ENCODE results near the gene CAMKMT. TPM values are rescaled to one million over a fixed set of nuclear protein-coding genes. Genes with fewer than 3 reads are reported as not detected.

Gene CAMKMT
- total RNA-seq, 2 donors from 2014 or later = 13.5 to 26.5 TPM

DNA sequence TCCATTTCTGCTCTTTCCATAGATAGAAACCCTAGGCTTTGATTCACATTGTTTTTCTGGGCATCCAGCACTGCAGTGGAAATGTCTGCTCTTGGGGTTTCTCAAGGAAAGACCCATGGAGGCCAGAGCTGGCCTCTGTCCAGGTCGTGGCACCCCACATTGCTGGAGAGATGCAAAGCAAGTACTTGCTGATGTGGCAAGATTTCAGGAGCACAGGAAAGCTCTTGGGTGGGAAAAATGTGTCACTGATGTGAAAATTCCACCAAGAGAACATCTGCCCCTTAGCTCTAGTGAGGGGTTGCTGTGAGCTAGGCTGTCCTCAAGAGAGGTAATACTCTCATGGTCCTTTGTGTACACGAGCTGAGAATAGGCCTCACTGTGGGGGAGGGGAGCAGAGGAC is 423.7 kb downstream of the CAMKMT start:
- DNase-seq (ENCODE audit: low spot score) (no peak), ATAC-seq (no peak)
- no peak overlapping the region for H3K27ac Mint-ChIP-seq
- H3K27me3 Mint-ChIP-seq = peaks cover 0 to 13% of the 10 kb centered on the region in 2 donors
- no peaks in the 10 kb centered on the region for H3K36me3 Mint-ChIP-seq
- H3K4me1 Mint-ChIP-seq (ENCODE audit: low read depth in 2 of 2) = no peaks in the 10 kb centered on the region
- H3K9me3 Mint-ChIP-seq = no peaks in the 10 kb centered on the region
- H3K4me3 Mint-ChIP-seq = no peak overlapping the region

DNA sequence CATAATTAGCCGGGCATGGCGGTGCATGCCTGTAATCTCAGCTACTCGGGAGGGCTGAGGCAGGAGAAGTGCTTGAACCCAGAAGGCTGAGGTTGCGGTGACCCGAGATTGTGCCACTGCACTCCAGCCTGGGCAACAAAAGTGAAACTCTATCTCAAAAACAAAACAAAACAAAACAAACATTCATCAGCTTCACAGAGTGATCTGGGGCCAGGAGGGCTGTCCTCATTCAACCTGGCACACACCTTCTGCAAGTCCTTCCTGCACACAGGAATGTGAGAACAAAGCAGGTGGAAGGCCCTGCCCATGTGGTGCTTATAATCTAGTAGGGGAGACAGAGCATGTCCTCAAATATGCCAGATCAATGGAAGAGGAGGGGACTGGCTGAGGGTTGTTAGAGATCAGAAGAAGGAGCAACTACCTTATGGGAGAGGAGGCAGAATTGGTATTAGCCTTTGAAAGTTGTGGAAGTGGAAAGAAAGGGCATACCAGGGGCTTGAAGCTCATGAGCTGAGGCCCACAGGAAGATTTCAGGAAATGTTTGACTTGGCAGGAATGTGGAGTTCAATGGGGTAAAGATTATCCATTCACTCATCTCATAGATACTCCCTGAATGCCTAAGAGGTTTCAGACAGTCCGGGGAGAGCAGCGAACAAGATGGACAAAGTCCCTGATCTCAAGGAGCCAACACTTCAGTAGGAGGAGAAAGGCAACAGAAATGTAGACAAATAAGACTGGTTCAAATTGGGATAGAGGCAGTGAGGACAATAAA is 424.5 kb downstream of the CAMKMT start:
- no peak overlapping the region for H3K4me3 Mint-ChIP-seq
- ATAC-seq = no peak
- peaks cover 2 to 13% of the 10 kb centered on the region in 2 donors for H3K27me3 Mint-ChIP-seq
- H3K9me3 Mint-ChIP-seq = no peaks in the 10 kb centered on the region
- DNase-seq (ENCODE audit: low spot score) = no peak
- no peaks in the 10 kb centered on the region for H3K36me3 Mint-ChIP-seq
- H3K27ac Mint-ChIP-seq = no peak overlapping the region
- no peaks in the 10 kb centered on the region for H3K4me1 Mint-ChIP-seq (ENCODE audit: low read depth in 2 of 2)

DNA sequence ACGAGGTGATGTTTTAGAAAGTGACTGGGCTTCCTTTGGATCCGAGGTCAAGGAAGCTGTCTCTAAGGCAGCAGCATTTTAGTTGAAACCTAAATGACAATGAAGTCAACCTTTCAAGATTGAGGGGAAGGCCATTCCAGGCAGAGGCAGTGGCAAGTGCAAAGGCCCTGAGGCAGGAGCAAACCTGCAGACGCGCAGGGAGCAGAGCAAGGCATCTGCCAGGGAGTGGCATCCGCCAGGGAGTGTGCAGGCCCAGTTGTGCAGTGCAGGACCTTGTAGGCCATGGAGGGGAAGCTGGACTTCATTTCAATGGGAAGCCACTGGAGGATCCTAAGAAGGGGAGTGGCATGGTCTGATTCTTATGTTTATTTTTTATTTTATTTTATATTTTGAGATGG is 425.1 kb downstream of the CAMKMT start:
- no peak overlapping the region for H3K4me3 Mint-ChIP-seq
- ATAC-seq = no peak

GRCh38 chr2:44787663-44788062 is 425.9 kb downstream of the CAMKMT start:
- Mint-ChIP-seq H3K4me3 (no peak overlapping the region), H3K27ac (no peak overlapping the region), H3K36me3 (no peaks in the 10 kb centered on the region), H3K27me3 (peaks cover 16 to 21% of the 10 kb centered on the region in 2 donors), H3K4me1 (ENCODE audit: low read depth in 2 of 2) (no peaks in the 10 kb centered on the region), H3K9me3 (peaks cover 6% of the 10 kb centered on the region)
- DNase-seq (ENCODE audit: low spot score) = no peak
- ATAC-seq = no peak

More for the DNA sequence above, 425.1 kb downstream of the CAMKMT start:
- Mint-ChIP-seq H3K27ac (no peak overlapping the region), H3K36me3 (no peaks in the 10 kb centered on the region), H3K4me1 (ENCODE audit: low read depth in 2 of 2) (no peaks in the 10 kb centered on the region), H3K27me3 (peaks cover 7 to 17% of the 10 kb centered on the region in 2 donors), H3K9me3 (peaks cover 3% of the 10 kb centered on the region)
- no peak for DNase-seq (ENCODE audit: low spot score)

GRCh38 chr2:44789446-44789845 is 427.7 kb downstream of the CAMKMT start:
- no peak overlapping the region for H3K4me3 Mint-ChIP-seq
- no peaks in the 10 kb centered on the region for H3K4me1 Mint-ChIP-seq (ENCODE audit: low read depth in 2 of 2)
- H3K9me3 Mint-ChIP-seq = peaks cover 13% of the 10 kb centered on the region
- H3K36me3 Mint-ChIP-seq = no peaks in the 10 kb centered on the region
- H3K27me3 Mint-ChIP-seq = peaks cover 23 to 27% of the 10 kb centered on the region in 2 donors
- DNase-seq (ENCODE audit: low spot score) (no peak), ATAC-seq (no peak)
- H3K27ac Mint-ChIP-seq = no peak overlapping the region

DNA sequence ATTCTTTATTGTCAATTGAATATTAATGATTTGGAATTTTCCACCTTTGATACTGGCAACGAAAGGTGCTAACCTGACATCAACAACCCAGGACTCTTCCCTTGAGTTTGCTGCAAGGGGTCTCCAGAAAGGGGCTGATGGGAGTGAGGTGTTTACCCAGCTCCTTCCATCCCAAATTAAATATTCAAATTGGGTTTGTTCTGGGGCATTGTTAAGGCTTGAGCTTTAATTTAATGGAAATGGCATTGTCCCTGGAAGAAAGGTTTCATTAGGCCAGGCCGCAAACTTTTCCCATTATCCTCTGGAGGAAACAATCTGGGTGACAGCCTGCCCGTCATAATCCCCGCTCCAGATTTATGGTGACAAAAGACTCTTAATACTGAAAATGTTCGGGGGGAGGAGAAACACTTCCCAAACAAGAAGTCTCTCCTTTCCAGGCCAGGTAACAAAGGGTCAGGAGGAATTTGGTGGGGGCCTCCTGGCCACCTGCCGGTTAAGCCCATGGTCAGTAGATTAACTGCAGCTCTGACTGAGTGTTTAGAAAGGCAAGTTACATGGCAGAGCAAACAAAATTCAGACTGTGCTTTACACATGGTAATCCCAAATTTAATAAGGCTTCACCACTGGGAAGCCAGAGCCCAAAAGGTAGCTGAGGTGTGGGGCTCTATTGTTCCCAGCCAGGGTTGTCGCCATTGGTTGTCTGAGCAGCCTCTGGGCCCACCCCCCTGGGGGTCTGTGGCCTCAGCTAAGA is 428.4 kb downstream of the CAMKMT start:
- DNase-seq (ENCODE audit: low spot score) (no peak), ATAC-seq (no peak)
- H3K27me3 Mint-ChIP-seq = peaks cover 23 to 29% of the 10 kb centered on the region in 2 donors
- no peak overlapping the region for H3K27ac Mint-ChIP-seq
- no peak overlapping the region for H3K4me3 Mint-ChIP-seq
- no peaks in the 10 kb centered on the region for H3K36me3 Mint-ChIP-seq
- H3K9me3 Mint-ChIP-seq = peaks cover 13% of the 10 kb centered on the region
- no peaks in the 10 kb centered on the region for H3K4me1 Mint-ChIP-seq (ENCODE audit: low read depth in 2 of 2)

DNA sequence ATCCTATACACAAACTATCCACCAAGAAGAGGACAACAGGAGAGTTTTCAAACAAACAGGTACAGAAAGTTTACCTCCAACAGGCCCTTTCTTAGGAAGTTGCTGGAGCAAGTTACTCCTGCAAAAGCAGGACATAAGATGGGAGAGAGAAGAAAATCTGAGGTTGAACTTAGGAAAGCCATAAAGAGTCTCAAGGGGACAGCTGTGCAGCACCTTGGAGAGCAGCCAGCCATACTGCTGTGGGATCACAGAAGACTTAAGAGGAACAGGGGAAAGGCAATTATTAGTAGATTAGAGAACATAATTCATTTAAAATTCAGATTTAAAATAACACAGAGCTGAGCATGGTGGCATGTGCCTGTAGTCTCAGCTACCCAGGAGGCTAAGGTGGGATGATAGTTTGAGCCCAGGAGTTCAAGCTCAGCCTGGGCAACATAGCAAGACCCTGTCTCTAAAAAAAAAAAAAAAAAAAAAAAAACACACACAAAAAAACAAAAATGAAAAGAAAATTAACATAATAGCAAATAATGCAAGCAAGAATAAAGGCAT is 431.6 kb downstream of the CAMKMT start:
- H3K36me3 Mint-ChIP-seq = no peaks in the 10 kb centered on the region
- H3K27me3 Mint-ChIP-seq = peaks cover 32 to 36% of the 10 kb centered on the region in 2 donors
- ATAC-seq = no peak
- no peak for DNase-seq (ENCODE audit: low spot score)
- peaks cover 13% of the 10 kb centered on the region for H3K9me3 Mint-ChIP-seq
- no peak overlapping the region for H3K4me3 Mint-ChIP-seq
- peaks cover 0 to 2% of the 10 kb centered on the region in 2 donors for H3K4me1 Mint-ChIP-seq (ENCODE audit: low read depth in 2 of 2)
- no peak overlapping the region for H3K27ac Mint-ChIP-seq

DNA sequence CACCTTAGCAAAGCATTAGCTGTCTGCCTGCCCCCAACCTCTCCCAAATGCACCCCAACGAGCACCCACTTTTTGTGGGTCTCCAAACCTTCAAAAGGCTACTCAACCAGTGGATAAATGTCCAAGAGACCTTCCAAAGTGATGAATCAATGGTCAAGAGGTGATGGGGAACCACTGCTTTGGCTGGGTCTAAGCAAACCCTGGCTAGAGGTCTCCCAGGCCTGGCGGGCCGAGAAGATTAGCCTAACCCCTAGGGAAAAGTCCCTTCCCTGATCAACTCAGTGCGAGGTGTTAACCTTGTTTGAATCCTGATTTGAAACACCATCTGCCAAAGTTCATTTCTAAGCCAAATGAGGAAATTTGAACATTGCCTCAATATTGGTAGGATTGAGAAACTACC is 435.0 kb downstream of the CAMKMT start:
- H3K4me1 Mint-ChIP-seq (ENCODE audit: low read depth in 2 of 2) = peaks cover 0 to 4% of the 10 kb centered on the region in 2 donors
- no peak overlapping the region for H3K4me3 Mint-ChIP-seq
- ATAC-seq (no peak), DNase-seq (ENCODE audit: low spot score) (no peak)
- peaks cover 10% of the 10 kb centered on the region for H3K9me3 Mint-ChIP-seq
- H3K36me3 Mint-ChIP-seq = no peaks in the 10 kb centered on the region
- H3K27ac Mint-ChIP-seq = no peak overlapping the region
- peaks cover 43 to 45% of the 10 kb centered on the region in 2 donors for H3K27me3 Mint-ChIP-seq

DNA sequence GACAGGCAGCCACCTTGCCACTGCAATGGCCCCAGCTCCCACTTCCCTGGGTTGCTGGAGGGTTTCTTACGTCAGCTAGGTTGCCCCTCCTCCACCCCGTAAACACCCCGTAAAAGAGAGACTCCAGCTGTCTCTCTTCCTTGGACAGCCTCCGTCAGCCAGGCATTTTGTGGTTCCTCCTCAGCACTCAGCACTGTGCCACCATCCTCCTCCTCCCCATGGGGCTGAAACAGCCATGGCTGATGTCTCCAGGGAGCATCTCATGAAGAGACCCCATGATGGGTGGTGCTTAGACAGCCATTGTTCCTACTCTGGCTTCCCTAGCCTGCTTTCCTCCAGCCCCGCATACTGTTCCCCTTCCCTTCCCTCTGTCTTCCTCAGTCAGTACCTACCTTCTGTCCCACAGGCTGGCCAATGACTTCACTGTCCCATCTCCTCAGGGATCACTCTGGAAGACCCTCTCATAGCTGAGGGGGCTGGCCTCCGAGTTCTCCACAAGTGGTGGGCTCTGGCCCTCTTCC is 436.5 kb downstream of the CAMKMT start:
- no peak for DNase-seq (ENCODE audit: low spot score)
- peaks cover 0 to 6% of the 10 kb centered on the region in 2 donors for H3K4me1 Mint-ChIP-seq (ENCODE audit: low read depth in 2 of 2)
- H3K36me3 Mint-ChIP-seq = no peaks in the 10 kb centered on the region
- H3K9me3 Mint-ChIP-seq = peaks cover 2% of the 10 kb centered on the region
- H3K27me3 Mint-ChIP-seq = peaks cover 32 to 35% of the 10 kb centered on the region in 2 donors
- no peak for ATAC-seq
- no peak overlapping the region for H3K4me3 Mint-ChIP-seq
- H3K27ac Mint-ChIP-seq = no peak overlapping the region

DNA sequence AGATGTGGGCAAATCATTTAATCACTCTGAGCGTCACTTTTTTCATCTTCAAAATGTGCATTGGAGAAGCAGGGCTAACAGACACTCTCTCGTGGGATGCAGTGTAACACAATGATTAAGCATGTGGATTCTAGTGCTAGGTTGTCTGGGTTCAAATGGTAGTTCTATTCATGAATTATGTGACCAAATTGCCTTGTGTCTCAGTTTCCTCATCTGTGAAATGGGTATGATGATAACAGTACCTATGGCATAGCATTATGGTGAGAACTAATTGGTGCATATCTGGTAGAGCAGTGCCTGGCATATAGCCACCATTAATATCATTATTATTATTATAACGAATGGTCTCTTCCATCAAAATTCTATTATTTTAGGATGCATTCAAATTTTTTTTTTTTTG is 437.4 kb downstream of the CAMKMT start:
- Mint-ChIP-seq H3K36me3 (no peaks in the 10 kb centered on the region), H3K9me3 (no peaks in the 10 kb centered on the region), H3K27me3 (peaks cover 37 to 38% of the 10 kb centered on the region in 2 donors), H3K4me1 (ENCODE audit: low read depth in 2 of 2) (peaks cover 0 to 6% of the 10 kb centered on the region in 2 donors), H3K27ac (no peak overlapping the region), H3K4me3 (no peak overlapping the region)
- ATAC-seq = no peak
- no peak for DNase-seq (ENCODE audit: low spot score)

DNA sequence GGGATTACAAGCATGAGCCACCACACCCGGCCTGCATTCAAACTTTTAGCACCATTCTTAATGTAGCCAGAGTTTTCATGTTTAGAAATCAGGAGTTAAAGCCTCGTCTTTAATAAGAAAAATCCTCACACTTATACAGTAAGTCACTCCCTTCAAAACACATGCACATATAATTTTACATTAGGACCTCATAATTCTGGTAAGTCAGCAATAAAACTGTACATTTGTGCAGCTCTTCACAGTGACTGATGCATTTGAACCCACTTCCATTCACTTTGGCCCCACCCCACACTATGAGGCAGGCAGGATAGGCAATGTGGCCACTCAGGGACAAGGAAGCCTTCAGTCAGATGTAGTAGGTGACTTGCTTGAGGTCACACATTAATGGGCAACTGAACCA is 438.0 kb downstream of the CAMKMT start:
- no peak overlapping the region for H3K27ac Mint-ChIP-seq
- H3K4me1 Mint-ChIP-seq (ENCODE audit: low read depth in 2 of 2) = peaks cover 0 to 6% of the 10 kb centered on the region in 2 donors
- H3K27me3 Mint-ChIP-seq = peaks cover 40 to 44% of the 10 kb centered on the region in 2 donors
- no peak overlapping the region for H3K4me3 Mint-ChIP-seq
- no peaks in the 10 kb centered on the region for H3K9me3 Mint-ChIP-seq
- no peaks in the 10 kb centered on the region for H3K36me3 Mint-ChIP-seq
- no peak for DNase-seq (ENCODE audit: low spot score)
- ATAC-seq = no peak

GRCh38 chr2:44801289-44801840 is 439.6 kb downstream of the CAMKMT start:
- Mint-ChIP-seq H3K36me3 (no peaks in the 10 kb centered on the region), H3K27ac (no peak overlapping the region), H3K27me3 (peaks cover 50 to 54% of the 10 kb centered on the region in 2 donors), H3K9me3 (no peaks in the 10 kb centered on the region), H3K4me1 (ENCODE audit: low read depth in 2 of 2) (peaks cover 0 to 6% of the 10 kb centered on the region in 2 donors), H3K4me3 (no peak overlapping the region)
- ATAC-seq (no peak), DNase-seq (ENCODE audit: low spot score) (no peak)

DNA sequence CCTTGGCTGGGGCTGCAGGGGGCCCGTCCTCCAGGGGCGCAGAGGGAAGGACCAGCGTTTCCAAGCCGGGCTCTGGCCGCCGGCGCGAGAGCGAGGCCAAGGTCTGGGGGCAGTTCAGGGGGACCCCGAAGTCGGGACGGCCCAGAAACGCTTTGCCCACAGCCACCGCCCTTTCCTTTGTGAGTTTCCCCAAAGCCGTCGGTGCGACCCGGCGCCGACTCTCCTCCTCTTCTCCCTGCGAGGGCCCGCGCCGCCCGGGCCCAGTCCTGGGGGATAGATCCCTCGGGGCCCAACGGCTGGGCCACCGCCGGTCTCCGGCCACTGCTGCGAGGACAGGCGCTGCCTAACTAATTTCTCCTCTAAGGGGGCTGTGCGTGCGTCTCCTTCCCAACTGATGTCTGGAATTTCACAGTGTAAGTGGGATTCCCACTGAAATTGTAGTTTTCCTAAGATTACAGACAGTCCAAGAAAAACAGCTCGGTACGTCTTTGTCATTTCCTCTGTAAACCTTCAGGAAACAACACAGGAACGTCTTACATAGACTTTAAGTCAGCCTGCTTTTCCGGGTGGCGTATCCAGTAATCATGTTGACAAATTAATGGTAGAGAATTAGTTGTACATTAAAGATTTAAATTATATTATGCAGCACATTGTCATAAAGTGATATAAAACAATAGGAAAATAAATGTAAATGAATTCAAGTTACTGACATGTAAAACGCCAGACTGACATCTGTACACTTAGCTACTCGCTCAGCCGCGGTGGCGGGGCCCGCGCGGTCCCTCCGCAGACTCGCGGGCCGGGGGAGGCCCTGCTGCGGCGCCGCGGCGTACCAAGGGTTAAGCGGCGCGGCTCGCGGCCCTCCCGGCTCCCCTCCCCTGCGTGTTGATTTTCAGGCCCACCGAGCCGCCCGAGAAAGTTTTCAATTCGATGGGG is 440.4 kb downstream of the CAMKMT start:
- DNase-seq (ENCODE audit: low spot score) (no peak), ATAC-seq (no peak)
- no peak overlapping the region for H3K27ac Mint-ChIP-seq
- H3K4me1 Mint-ChIP-seq (ENCODE audit: low read depth in 2 of 2) = peaks cover 0 to 6% of the 10 kb centered on the region in 2 donors
- H3K36me3 Mint-ChIP-seq = no peaks in the 10 kb centered on the region
- peaks cover 57 to 60% of the 10 kb centered on the region in 2 donors for H3K27me3 Mint-ChIP-seq
- H3K9me3 Mint-ChIP-seq = no peaks in the 10 kb centered on the region
- no peak overlapping the region for H3K4me3 Mint-ChIP-seq

Data from natural killer cell treated with Interleukin-12 subunit alpha and Interleukin-12 subunit beta and Interleukin-15 and Interleukin-18, amount 100 ng/mL, for 72 hours (primary cell).